ENCODE data around the gene MLLT11.
A peak's percentile ranks its signal among the peaks of the same experiment; 100 is the strongest.
"Not testable (repeated sequence)": the region's sequence is repeated elsewhere in the genome, so short reads cannot be mapped to it uniquely, and the experiment has no call there.

MLLT11 gene

GRCh38 chr1:151085953-151086559 lies 25.9 kb downstream of the MLLT11 start:
- TF ChIP-seq, protein P1, sequence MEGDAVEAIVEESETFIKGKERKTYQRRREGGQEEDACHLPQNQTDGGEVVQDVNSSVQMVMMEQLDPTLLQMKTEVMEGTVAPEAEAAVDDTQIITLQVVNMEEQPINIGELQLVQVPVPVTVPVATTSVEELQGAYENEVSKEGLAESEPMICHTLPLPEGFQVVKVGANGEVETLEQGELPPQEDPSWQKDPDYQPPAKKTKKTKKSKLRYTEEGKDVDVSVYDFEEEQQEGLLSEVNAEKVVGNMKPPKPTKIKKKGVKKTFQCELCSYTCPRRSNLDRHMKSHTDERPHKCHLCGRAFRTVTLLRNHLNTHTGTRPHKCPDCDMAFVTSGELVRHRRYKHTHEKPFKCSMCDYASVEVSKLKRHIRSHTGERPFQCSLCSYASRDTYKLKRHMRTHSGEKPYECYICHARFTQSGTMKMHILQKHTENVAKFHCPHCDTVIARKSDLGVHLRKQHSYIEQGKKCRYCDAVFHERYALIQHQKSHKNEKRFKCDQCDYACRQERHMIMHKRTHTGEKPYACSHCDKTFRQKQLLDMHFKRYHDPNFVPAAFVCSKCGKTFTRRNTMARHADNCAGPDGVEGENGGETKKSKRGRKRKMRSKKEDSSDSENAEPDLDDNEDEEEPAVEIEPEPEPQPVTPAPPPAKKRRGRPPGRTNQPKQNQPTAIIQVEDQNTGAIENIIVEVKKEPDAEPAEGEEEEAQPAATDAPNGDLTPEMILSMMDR (IDR thresholded peaks at IDR 0.05; ENCODE audit: low read depth, low read length, missing control alignments), result no peak
- no peak for DNase-seq (ENCODE audit: extremely low read depth, low read depth)
- no peak overlapping the region for H3K4me3 ChIP-seq (replicated peaks; ENCODE audit: low read depth, low read length)

DNA sequence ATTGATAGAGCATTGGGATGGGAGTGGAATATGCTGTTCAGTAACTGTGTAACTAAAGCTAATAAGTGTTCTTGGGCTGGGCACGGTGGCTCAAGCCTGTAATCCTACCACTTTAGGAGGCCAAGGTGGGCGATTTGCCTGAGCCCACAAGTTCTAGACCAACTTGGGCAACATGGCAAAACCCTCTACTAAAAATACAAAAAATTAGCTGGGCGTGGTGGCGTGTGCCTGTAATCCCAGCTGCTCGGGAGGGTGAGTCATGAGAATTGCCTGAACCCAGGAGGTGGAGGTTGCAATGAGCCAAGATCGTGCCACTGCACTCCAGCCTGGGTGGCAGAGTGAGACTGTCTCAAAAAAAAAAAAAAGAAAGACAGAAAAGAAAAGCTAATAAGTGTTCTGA lies 37.2 kb downstream of the MLLT11 start:
- H3K4me3 ChIP-seq (replicated peaks; ENCODE audit: low read depth, low read length); DNase-seq (ENCODE audit: extremely low read depth, low read depth): not testable (repeated sequence)

GRCh38 chr1:151098126-151098525 lies 37.9 kb downstream of the MLLT11 start:
- H3K4me3 ChIP-seq (replicated peaks; ENCODE audit: low read depth, low read length), result no peak overlapping the region
- TF ChIP-seq, protein P1 (IDR thresholded peaks at IDR 0.05; ENCODE audit: low read depth, low read length, missing control alignments), result no peak
- no peak for DNase-seq (ENCODE audit: extremely low read depth, low read depth)

GRCh38 chr1:151104630-151105029 lies 44.4 kb downstream of the MLLT11 start:
- TF ChIP-seq, protein P1 (IDR thresholded peaks at IDR 0.05; ENCODE audit: low read depth, low read length, missing control alignments), result no peak
- no peak for DNase-seq (ENCODE audit: extremely low read depth, low read depth)
- no peak overlapping the region for H3K4me3 ChIP-seq (replicated peaks; ENCODE audit: low read depth, low read length)

DNA sequence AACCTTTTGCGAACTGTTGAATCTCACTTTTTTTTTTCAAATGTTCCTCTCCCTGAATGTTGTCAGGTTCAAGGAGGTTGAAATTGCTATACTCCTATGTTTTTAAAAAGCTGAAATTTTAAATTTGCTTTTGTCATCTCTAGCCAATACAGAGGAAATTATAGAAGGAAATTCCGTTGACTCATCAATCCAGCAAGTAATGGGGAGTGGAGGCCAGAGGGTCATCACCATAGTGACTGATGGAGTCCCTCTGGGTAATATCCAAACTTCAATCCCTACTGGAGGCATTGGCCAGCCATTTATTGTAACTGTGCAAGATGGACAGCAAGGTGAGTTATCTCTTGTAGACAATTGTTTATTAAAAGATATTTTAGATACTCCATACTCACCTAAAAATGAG lies 46.7 kb downstream of the MLLT11 start:
- TF ChIP-seq, protein P1 (IDR thresholded peaks at IDR 0.05; ENCODE audit: low read depth, low read length, missing control alignments), result no peak
- DNase-seq (ENCODE audit: extremely low read depth, low read depth), result peak; percentile 25
- H3K4me3 ChIP-seq (replicated peaks; ENCODE audit: low read depth, low read length), result no peak overlapping the region

GRCh38 chr1:151108331-151108730 lies 48.1 kb downstream of the MLLT11 start:
- DNase-seq (ENCODE audit: extremely low read depth, low read depth), result no peak
- TF ChIP-seq, protein P1 (IDR thresholded peaks at IDR 0.05; ENCODE audit: low read depth, low read length, missing control alignments), result no peak
- H3K4me3 ChIP-seq (replicated peaks; ENCODE audit: low read depth, low read length), result no peak overlapping the region

GRCh38 chr1:151113877-151114276 lies 53.7 kb downstream of the MLLT11 start:
- TF ChIP-seq, protein P1 (IDR thresholded peaks at IDR 0.05; ENCODE audit: low read depth, low read length, missing control alignments), result no peak
- DNase-seq (ENCODE audit: extremely low read depth, low read depth), result no peak
- H3K4me3 ChIP-seq (replicated peaks; ENCODE audit: low read depth, low read length), result no peak overlapping the region

Data from HFF-Myc (cell line).